Stimulated activated CD4-positive, alpha-beta T cell treated with anti-CD3 and anti-CD28 coated beads, Interleukin-1b, Interleukin-23, amount 100 ng/mL, for 1 hour (primary cell): ENCODE measurements around the gene POU2F1.

Experiments
- DNase-seq, 2 donors: peaks; one replicate each; pipeline ENCODE4 v3.0.0-alpha.2; 2020; ENCODE audit warnings: low read depth in 2 of 2

The POU2F1 gene

GRCh38 chr1:167467126-167467710 is 246.5 kb downstream of the POU2F1 start:
- DNase-seq: no peak

- no peak for DNase-seq
These were observed 247.1 kb downstream of the POU2F1 start for GRCh38 chr1:167467752-167468151.

GRCh38 chr1:167469280-167469965 is 248.7 kb downstream of the POU2F1 start:
- DNase-seq: no peak

GRCh38 chr1:167471568-167471967 is 250.9 kb downstream of the POU2F1 start:
- DNase-seq: no peak

- DNase-seq: no peak
These were observed 252.3 kb downstream of the POU2F1 start for GRCh38 chr1:167472752-167473521.

- no peak for DNase-seq
These were observed 253.1 kb downstream of the POU2F1 start for GRCh38 chr1:167473761-167474160.

- DNase-seq: no peak
These were observed 253.5 kb downstream of the POU2F1 start for GRCh38 chr1:167474191-167474641.

- DNase-seq: no peak
These were observed 255.4 kb downstream of the POU2F1 start for GRCh38 chr1:167476061-167476460.
